ENCODE measurements around the gene KIAA1191. TPM values are rescaled to one million over a fixed set of nuclear protein-coding genes. Genes with fewer than 3 reads are reported as not detected.
A peak's percentile ranks its signal among the peaks of the same experiment; 100 is the strongest.

The KIAA1191 gene
- total RNA-seq, 1 experiment from 2014 or later = 92.7 TPM

DNA sequence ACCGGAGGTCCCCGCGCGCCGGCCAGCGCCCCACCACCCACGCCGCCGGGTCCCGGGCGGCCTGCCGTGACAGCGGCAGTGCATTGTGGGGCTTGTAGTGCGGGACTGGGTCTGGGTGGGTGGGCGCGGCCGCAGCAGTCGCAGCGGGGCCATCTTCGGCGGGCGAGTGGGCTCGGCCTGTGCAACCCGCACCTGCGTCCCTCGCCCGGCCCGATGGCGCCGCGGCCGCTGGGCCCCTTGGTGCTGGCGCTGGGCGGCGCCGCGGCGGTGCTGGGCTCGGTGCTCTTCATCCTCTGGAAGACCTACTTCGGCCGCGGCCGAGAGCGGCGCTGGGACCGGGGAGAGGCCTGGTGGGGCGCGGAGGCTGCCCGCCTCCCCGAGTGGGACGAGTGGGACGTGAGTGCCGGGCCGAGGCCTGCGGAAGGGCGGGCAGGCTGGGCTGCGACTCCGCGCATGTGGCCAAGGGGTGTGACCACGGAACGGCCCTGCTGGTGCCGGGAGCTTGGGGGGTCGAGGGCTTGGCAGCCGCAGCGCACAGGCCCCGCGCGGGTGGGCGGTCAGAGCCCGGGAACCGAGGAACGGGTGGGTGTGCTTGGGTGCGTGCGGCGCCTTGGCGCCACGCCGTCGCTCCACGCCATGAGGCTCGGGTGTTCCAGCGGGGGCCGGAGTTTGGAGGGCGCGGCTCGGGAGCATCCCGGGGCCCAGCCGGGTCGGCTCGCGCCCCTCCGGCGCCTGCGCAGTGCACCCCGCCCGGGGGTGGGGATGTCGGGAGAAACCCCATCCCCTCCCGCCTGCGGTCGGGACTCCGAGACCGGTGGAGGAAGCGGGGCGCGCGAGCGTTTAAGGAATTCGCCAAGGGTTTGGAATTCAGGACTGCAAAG lies 4.0 kb upstream of the KIAA1191 start, which contains the start of gene ARL10 (continued):
- TF ChIP-seq ETV6 (CRISPR knock-in tag; IDR thresholded peaks at IDR 0.05) = peak; percentile 68
- peak; percentile 92; the same call in 1 of the 2 replicates for TF ChIP-seq KAT7 (CRISPR knock-in tag; IDR thresholded peaks at IDR 0.05; ENCODE audit: borderline replicate concordance)
- no peak; the same call in 1 of the 2 replicates for TF ChIP-seq TCF7 (CRISPR knock-in tag; IDR thresholded peaks at IDR 0.05; ENCODE audit: low read depth)
- no peak for TF ChIP-seq GABPB1 (CRISPR knock-in tag; IDR thresholded peaks at IDR 0.05)
- TF ChIP-seq IRF2 (CRISPR knock-in tag; IDR thresholded peaks at IDR 0.05; ENCODE audit: borderline replicate concordance, low read depth) = no peak
- TF ChIP-seq, protein P1, sequence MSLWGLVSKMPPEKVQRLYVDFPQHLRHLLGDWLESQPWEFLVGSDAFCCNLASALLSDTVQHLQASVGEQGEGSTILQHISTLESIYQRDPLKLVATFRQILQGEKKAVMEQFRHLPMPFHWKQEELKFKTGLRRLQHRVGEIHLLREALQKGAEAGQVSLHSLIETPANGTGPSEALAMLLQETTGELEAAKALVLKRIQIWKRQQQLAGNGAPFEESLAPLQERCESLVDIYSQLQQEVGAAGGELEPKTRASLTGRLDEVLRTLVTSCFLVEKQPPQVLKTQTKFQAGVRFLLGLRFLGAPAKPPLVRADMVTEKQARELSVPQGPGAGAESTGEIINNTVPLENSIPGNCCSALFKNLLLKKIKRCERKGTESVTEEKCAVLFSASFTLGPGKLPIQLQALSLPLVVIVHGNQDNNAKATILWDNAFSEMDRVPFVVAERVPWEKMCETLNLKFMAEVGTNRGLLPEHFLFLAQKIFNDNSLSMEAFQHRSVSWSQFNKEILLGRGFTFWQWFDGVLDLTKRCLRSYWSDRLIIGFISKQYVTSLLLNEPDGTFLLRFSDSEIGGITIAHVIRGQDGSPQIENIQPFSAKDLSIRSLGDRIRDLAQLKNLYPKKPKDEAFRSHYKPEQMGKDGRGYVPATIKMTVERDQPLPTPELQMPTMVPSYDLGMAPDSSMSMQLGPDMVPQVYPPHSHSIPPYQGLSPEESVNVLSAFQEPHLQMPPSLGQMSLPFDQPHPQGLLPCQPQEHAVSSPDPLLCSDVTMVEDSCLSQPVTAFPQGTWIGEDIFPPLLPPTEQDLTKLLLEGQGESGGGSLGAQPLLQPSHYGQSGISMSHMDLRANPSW (CRISPR knock-in tag; conservative IDR thresholded peaks at IDR 0.05; ENCODE audit: low read depth) = no peak
- TF ChIP-seq, protein P2, sequence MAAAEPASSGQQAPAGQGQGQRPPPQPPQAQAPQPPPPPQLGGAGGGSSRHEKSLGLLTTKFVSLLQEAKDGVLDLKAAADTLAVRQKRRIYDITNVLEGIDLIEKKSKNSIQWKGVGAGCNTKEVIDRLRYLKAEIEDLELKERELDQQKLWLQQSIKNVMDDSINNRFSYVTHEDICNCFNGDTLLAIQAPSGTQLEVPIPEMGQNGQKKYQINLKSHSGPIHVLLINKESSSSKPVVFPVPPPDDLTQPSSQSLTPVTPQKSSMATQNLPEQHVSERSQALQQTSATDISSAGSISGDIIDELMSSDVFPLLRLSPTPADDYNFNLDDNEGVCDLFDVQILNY (CRISPR knock-in tag; IDR thresholded peaks at IDR 0.05) = peak; percentile 85
- TF ChIP-seq ZNF396 (CRISPR knock-in tag; IDR thresholded peaks at IDR 0.05; ENCODE audit: borderline replicate concordance) = no peak
- no peak for TF ChIP-seq ZNF416 (CRISPR knock-in tag; IDR thresholded peaks at IDR 0.05)
- TF ChIP-seq RELA (CRISPR knock-in tag; IDR thresholded peaks at IDR 0.05; ENCODE audit: borderline replicate concordance) = peak; percentile 93
- TF ChIP-seq TEAD1 (CRISPR knock-in tag; IDR thresholded peaks at IDR 0.05) = peak; percentile 80; the same call in 1 of the 2 replicates
- no peak for TF ChIP-seq EMX1 (CRISPR knock-in tag; IDR thresholded peaks at IDR 0.05)
- no peak for TF ChIP-seq SOX15 (CRISPR knock-in tag; IDR thresholded peaks at IDR 0.05)
- 0 out of 2 replicates have a peak, but pooled peaks have one; percentile 15 for TF ChIP-seq FOXK1 (CRISPR knock-in tag; IDR thresholded peaks at IDR 0.05)
- TF ChIP-seq, protein P3, sequence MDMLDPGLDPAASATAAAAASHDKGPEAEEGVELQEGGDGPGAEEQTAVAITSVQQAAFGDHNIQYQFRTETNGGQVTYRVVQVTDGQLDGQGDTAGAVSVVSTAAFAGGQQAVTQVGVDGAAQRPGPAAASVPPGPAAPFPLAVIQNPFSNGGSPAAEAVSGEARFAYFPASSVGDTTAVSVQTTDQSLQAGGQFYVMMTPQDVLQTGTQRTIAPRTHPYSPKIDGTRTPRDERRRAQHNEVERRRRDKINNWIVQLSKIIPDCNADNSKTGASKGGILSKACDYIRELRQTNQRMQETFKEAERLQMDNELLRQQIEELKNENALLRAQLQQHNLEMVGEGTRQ (CRISPR knock-in tag; IDR thresholded peaks at IDR 0.05) = peak; percentile 26; the same call in 1 of the 2 replicates
- 0 out of 2 replicates have a peak, but pooled peaks have one; percentile 39 for TF ChIP-seq NFE2L1 (CRISPR knock-in tag; IDR thresholded peaks at IDR 0.05)
- peak; percentile 68; the same call in 1 of the 2 replicates for TF ChIP-seq ZBTB21 (CRISPR knock-in tag; IDR thresholded peaks at IDR 0.05; ENCODE audit: borderline replicate concordance)
- TF ChIP-seq ESRRA (CRISPR knock-in tag; IDR thresholded peaks at IDR 0.05; ENCODE audit: borderline replicate concordance) = peak; percentile 93
- no peak for TF ChIP-seq RORB (CRISPR knock-in tag; IDR thresholded peaks at IDR 0.05)
- TF ChIP-seq FOXP4 (CRISPR knock-in tag; IDR thresholded peaks at IDR 0.05) = peak; percentile 79; the same call in 1 of the 2 replicates
- TF ChIP-seq CBFB (CRISPR knock-in tag; IDR thresholded peaks at IDR 0.05; ENCODE audit: low read depth) = no peak
- TF ChIP-seq, protein P4, sequence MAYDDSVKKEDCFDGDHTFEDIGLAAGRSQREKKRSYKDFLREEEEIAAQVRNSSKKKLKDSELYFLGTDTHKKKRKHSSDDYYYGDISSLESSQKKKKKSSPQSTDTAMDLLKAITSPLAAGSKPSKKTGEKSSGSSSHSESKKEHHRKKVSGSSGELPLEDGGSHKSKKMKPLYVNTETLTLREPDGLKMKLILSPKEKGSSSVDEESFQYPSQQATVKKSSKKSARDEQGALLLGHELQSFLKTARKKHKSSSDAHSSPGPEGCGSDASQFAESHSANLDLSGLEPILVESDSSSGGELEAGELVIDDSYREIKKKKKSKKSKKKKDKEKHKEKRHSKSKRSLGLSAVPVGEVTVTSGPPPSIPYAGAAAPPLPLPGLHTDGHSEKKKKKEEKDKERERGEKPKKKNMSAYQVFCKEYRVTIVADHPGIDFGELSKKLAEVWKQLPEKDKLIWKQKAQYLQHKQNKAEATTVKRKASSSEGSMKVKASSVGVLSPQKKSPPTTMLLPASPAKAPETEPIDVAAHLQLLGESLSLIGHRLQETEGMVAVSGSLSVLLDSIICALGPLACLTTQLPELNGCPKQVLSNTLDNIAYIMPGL (CRISPR knock-in tag; IDR thresholded peaks at IDR 0.05) = peak; percentile 79; the same call in 1 of the 2 replicates
- no peak for TF ChIP-seq JAZF1 (CRISPR knock-in tag; IDR thresholded peaks at IDR 0.05)
- peak; percentile 22; the same call in 1 of the 2 replicates for TF ChIP-seq ZNF219 (CRISPR knock-in tag; IDR thresholded peaks at IDR 0.05; ENCODE audit: borderline replicate concordance)
- 0 out of 2 replicates have a peak, but pooled peaks have one; percentile 13 for TF ChIP-seq NR2C2 (CRISPR knock-in tag; IDR thresholded peaks at IDR 0.05)
- no peak for TF ChIP-seq JUN (CRISPR knock-in tag; IDR thresholded peaks at IDR 0.05)
- TF ChIP-seq GTF2I (CRISPR knock-in tag; conservative IDR thresholded peaks at IDR 0.05) = no peak

Measured in WTC11 (cell line).